KBM-7 (cell line): Measurements from ENCODE around the gene HDC.

Experiments
- DNase-seq: peaks from one replicate; pipeline ENCODE4 v3.0.0-alpha.2; 2015
- in situ Hi-C: fragments of 300-500 bp; cut with MboI; formaldehyde crosslinking; loops from 2 replicates; pipeline ENCODE4 v1.14.3; 2020; ENCODE audit warnings: low sequenced_read_pairs, low pct_unique_long_range_greater_than_20kb, mixed read lengths

The HDC gene

DNA sequence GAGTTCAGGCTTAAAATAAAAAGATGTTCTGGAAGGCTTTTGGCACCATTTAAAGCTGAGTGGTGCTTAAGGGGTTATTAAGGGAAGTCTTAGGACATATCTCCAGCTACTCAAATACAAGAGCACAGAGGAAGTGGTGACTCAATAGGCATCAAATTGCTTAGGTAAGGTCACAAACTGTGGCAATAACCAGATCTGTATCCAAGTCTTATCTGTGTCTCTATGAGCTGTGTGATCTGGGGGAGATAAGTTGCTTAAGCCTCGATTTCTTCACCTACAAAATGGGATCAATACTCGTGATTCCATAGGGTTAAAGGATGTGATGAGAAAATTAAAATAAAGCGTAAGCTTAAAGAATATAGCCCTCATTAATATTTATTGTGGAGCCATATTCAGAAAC lies 7.6 kb downstream of the HDC start:
- in situ Hi-C loops, result no loop called here
- DNase-seq, result peak; percentile 49

DNA sequence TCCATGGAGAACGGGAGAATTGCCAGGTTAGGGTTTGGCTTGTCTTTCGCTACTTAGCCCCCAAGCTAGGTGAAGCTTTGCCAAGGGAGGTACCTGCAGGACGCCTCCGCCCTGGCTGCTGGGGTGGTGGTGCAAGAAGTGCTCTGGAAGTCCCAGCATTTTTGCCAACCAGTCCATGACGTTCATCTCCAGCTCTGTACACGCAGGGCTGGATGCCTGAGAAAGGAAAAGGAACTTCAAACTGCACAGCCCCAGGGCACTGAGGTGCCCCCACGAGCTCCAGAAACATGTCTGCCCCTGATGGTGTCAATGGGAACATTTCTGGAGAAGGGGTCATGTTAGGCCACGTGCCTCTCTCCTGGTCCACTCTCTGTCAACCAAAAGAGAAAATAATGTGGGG lies 8.2 kb downstream of the HDC start:
- DNase-seq, result no peak
- in situ Hi-C loops, result no loop called here

DNA sequence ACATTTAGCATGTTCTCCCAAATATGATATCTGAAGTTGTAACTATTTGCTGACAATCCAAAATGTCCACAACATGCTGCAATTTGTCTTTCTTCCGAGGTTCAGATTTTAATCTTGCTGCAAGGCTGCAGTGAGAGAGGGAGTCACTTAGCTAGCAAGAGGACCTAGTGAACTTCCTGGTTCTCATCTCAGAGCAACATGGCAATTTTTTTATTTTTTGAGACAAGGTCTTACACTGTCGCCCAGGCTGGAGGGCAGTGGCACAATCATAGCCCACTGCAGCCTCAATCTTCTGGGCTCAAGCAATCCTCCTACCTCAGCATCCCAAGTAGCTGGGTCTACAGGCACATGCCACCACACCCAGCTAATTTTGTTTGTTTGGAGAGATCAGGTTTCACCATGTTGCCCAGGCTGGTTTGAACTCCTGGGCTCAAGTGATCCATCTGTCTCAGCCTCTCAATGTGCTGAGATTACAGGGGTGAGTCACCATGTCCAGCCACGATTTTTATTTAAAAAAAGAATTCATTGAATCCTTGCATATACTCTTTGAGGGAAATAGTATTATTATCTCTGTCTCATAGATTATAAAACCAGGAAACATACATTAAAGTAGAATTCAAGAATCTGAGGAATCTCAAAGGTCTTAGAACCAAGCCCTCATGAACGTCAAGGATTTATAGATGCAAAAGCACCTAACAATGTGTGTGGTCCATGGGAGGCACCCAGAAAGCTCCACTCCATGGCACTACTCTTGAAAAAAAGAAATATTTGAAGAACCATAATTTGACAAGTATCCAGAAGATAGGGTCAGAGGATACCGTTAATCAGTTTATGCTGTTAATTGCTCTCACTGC lies 9.1 kb downstream of the HDC start:
- DNase-seq, result no peak
- in situ Hi-C loops, result no loop called here

DNA sequence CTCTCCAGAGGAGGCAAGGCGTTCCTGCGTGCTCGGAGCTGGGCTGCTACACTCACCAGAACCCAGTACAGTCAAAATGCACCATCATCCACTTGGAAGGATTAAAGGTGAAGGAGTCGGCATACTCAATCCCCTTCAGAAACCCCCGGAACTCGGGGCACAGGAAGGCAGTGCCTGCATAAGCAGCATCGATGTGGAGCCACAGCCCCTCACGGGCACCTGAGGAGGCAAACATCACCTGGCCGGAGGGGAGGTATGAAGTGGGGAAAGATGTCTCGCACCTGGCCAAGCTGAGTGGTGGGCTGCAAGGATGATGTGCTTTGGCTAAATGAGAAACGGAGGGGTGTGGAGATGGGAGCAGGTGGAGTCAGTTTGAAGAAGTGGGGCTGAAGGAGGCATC lies 13.0 kb downstream of the HDC start:
- in situ Hi-C loops, result no loop called here

DNA sequence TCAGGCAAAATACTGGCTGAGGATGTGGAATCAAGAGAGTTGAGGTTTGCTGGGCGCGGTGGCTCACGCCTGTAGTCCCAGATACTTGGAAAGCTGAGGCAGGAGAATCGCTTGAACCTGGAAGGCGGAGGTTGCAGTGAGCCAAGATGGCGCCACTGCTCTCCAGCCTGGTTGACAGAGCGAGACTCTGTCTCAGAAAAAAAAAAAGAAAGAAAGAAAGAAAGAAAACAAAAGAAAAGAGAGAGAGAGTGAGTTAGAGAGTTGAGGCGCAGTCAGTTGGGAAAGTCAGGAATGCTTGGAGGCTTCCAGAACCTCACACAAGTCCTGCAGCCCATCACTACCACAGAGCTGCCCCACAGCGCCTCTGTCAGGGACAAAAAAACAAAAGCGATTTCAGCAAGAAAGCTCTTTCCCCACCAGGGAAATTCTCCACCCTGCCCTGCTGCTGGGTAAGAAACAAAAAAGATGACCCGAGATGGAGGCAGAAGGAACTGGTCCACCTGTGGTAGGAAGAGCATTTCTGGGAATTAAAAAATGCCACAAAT lies 13.8 kb downstream of the HDC start:
- no peak for DNase-seq
- in situ Hi-C loops, result no loop called here

More for the DNA sequence above, 13.0 kb downstream of the HDC start:
- DNase-seq, result no peak

DNA sequence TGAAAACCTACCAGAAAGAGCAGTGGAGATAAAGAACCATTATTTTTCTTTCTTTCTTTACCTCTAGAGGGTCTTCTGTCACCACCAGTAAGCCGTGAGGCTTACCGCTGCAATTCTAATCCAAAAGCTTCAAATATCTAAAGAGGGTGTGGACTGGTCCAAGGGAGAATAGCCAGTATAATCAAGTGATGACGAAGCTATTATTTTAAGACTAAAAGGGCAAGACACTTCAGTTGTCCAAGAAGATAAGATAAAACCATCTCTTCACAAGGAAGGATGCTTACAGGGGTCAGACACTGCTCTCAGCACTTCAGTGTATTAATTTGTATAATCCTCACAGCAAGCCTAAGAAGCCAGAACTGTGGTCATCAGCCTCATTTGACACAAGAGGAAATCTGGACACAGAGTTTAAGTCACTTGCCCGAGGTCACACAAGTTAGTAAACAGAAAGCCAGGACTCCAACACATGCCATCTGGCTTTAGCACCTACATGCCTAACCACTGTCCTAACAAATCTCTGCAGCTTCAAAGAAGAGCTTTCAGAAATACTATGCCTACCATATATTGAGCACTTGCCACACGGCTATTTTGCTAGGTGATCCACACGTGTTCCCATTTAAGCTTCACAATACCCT lies 14.6 kb downstream of the HDC start:
- in situ Hi-C loops, result no loop called here
- DNase-seq, result no peak

DNA sequence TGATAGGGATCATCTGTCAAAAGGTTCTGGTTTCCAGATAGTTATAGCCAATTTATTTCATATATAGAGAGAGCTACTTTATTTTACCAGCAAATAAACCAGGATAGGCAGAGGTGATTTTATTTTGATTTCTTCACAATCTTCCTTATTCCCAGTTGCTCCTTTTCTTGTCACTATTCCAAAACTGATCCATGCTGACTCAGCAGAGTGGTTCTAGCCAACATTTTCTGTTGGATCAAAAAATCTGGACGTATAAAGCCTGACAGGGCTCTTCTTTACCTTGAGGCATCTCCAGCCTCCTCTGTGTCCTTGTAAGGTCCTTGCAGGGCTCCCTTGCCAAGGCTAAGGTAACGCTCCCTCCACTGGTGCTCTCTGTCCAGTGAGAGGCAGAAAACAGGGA lies 15.8 kb downstream of the HDC start:
- in situ Hi-C loops, result no loop called here
- DNase-seq, result no peak

DNA sequence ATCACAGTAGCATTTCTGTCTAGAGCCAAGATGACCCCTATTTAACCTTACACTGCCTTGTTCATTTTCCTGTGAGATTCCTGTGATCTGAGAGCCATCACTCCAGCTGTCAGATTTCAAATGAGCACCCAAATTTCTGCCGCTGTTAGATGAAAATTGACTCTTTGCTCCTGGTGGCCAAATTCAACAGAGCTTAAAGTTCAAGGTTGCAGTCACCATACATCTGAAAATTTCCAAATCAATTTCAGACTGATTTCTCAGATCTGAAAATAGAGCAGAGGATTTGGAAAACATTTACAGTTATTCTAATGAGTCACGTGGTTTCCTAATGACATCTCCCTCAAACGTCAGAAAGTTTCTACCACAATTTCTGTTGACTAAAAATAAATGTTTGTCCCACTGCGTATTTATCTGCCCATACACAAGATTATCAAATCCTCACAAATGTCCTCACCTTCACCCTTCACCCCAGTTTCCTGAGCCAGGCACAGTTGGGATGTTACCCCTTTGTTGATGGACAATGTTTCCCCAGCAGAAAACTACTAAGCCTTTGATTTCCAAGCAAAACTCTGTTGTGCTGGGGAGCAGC lies 16.4 kb downstream of the HDC start:
- no peak for DNase-seq
- in situ Hi-C loops, result no loop called here

DNA sequence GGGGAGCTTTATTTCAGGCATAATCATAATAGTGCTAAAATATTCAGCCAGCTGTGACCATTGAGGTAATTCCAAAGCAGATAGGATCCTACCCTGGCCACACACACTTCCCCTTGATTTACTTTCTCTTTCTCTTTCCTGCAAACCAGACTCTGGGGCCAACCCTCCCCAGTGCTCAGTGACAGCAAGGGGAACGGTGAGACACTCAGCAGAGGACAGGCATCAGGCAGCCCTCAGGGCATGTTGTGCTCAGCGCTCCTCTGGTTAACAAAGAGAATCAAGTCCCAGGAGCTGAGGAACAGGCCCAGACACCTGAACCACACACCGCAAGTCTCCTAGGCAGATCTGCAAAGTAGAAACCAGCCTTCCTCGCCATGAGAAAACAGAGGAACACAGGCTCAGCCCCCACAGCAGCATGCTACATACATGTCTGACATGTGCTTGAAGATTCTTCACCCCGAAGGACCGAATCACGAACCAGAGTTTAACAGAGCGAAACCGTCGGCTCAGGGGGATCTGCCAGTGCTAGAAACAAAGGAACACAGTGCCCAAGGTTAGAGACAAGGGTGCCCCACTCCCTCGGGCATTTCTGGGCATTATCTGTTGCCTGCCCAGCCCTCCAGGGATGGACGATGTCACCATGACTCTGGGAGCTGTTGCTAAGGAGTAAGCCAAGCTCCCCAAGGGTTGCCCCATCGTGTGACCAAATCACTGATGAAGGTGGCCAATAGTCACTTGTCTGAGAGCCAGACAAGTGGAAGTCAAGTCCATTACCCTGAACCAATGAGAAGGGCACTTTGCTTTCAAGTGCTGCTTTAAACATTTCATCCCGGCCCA lies 17.5 kb downstream of the HDC start:
- in situ Hi-C loops, result no loop called here
- DNase-seq, result peak; percentile 77

DNA sequence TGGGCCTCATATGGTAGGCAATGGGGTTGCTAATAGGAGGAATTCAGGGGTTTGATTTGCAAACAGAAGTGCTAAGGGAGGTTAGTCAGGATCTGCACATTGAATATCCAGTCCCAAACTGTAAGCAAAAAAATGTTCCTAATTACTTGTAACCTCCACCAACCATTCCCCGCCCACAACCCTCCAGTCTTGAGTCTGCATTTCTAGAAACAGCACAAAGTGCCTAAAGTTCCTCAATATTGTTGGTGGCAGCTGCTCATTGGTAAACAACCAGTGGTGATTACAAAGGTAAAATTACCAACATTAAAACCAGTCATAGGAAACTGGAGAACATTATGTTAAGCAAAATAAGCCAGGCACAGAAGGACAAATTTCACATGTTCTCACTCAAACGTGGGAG lies 18.9 kb downstream of the HDC start:
- DNase-seq, result no peak
- in situ Hi-C loops, result no loop called here

DNA sequence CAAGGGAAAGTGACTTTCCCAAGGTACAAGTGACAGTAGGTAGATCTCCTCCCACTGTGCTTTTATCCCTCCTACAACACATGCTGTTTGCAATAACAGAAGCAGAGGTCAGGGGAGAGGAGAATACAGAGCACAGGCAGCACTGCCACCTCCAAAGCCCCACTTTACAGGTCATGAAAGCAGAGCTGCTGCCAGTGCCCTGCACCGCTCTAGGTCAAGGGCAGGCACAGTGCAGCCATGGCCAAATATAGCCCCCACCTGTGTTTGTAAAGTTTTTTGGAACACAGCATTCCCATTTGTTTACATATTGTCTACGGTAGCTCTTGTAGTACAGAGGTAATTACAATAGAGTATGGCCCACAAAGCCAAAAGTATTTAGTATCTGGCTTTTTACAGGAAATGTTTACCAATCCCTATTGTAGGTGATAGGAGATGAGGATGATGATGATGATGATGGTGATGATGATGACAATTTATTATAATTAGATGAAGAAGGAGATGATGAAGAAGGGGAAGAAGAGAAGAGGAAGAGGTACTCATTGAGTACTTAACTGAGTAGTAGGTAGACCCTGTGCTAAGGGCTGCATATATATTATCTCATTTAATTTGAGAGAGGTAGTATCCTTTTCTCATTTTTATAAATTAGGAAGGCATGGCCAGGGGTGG lies 20.4 kb downstream of the HDC start:
- no peak for DNase-seq
- in situ Hi-C loops, result no loop called here

DNA sequence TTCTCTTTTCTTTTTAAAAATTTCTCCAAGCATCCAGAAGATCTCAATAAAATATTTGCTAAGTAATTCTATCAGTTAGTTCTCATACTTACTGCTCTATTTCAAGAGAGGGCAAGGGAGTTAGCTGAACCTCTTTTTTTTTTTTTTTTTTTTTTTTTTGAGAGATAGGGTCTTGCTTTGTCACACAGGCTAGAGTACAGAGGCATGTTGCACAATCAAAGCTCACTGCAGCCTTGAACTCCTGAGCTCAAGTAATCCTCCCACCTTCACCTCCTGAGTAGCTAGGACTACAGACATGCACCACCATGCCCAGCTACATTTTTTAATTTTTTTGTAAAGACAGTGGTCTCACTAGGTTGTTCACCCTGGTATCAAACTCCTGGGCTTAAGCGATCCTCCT lies 21.4 kb downstream of the HDC start:
- in situ Hi-C loops, result no loop called here

DNA sequence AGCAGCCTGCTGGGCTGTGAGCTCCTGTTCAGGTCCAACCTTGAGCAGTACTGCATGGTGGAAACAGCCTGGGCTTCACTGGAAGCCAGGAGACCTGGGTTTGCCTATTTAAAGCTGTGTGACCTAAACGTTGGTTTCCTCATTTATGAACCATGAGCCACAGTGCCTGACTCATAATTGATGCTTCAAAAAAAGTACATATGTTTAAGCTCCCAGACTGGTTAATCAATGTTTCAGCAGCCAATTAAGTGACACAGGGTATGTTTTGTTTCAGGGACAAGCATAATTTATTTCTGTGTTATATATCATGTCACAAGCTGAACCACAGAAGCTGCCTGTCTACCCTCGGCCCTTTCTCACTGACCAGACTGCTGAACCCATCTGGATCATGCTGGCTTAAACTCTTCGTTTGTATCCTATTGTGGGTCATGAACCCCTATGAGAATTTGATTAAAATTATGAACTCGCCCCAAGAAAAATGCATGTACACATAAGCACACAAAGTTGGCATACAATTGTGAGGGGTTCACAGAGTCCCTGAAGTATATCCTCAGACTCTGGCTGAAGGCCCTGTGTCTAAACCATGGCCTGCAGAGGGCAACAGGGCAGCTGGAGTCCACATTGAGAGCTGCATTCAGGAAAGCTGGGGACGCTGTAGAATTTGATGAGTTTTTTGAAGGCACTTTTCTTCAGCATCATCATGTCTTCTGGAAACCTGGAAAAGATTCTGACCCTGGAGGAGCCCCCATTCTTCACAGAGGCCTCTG lies 23.7 kb downstream of the HDC start:
- in situ Hi-C loops, result no loop called here

More for the DNA sequence above, 21.4 kb downstream of the HDC start:
- DNase-seq, result no peak

DNA sequence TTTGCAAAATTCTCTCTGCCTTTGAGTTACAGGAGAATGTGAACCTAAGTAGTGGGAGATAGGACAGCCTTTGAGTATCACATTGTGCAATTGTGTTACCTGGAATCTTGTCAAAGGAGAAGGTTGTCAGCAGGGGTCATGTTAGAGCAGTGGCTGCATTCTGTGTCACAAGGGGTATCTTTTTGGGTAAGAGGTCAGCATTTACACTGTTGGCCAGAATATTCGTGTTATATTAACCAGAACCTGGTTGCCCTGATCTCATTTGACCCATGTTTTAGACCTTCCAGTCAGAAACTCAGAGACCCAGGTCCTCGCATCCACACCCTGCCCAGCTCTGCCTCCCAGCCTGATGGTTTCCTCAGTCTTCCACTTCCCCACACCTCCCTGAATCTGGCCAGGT lies 27.3 kb downstream of the HDC start:
- no peak for DNase-seq
- in situ Hi-C loops, result no loop called here

More for the DNA sequence above, 23.7 kb downstream of the HDC start:
- DNase-seq, result no peak

DNA sequence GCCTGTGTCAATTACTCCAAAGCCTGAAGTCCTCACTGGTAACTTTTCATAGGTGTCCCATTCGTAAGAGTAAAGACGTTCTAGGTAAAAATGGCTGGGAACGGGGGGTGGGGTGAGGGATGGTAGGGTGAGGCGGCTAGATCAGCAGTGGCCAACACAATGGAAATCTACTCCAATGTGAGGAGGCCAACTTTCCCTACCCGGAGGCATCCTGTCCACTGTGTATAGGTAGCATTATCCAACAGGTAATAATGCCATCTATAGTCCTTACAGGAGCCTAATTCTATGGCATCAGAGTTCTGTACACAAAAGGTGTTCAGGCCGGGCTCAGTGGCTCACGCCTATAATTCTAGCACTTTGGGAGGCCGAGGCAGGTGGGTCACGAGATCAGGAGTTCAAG lies 29.1 kb downstream of the HDC start:
- in situ Hi-C loops, result no loop called here
- DNase-seq, result no peak

DNA sequence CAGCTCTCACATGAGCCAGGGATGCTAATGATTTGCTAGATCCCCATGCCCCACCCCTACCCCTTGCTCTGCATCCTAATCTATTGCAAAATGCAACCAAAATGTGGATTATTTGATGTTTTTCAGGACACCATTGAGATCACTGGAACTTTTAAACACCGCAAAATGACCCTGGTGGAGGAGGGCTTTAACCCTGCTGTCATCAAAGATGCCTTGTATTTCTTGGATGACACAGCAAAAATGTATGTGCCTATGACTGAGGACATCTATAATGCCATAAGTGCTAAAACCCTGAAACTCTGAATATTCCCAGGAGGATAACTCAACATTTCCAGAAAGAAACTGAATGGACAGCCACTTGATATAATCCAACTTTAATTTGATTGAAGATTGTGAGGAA lies 29.7 kb downstream of the HDC start:
- in situ Hi-C loops, result no loop called here
- DNase-seq, result no peak

DNA sequence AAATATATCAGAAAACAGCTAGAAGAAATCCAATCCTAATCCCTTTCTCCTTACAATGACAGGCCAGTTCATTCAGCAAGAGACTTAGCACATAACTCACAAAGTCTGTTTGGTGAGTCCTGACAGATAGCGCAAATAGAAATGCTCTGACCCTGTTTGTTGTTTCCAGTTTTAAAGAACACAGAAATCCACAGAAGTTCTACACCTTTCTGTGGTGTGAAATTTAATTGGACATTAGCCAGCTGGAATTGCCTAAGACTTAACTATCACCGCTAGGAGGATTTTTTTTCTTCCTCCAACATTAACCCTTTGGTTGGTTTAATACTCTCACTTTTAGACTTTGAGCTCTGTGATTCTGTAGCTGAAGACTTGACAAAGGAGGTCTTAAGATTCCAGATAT lies 30.8 kb downstream of the HDC start:
- no peak for DNase-seq
- in situ Hi-C loops, result no loop called here

DNA sequence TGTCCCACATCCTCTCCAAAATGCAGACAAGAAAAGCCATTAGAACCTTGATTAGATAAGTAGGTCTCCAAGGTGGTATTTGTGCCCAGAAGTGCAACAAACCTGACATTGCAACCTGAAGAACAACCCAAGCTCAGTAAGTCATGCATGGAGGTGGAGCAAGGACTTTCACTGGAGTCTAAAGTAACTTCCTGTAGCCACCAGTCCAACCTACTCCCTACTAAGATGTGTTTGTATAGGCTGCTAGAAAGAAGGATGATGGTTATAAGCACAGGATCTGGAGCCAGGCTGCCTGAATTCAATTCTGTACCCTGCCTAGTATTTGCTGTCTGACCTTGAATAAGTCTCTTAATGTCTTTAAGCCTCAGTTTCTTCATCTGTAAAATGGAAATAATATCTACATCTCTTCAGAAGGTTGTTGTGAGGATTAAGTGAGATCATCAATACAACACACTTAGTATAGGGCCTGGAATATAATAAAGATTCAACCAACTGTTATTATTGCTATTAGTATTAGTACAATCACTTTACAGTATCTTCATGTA lies 32.3 kb downstream of the HDC start:
- in situ Hi-C loops, result no loop called here
- no peak for DNase-seq
